ENCODE data around the gene AGBL4.

Gene AGBL4

DNA sequence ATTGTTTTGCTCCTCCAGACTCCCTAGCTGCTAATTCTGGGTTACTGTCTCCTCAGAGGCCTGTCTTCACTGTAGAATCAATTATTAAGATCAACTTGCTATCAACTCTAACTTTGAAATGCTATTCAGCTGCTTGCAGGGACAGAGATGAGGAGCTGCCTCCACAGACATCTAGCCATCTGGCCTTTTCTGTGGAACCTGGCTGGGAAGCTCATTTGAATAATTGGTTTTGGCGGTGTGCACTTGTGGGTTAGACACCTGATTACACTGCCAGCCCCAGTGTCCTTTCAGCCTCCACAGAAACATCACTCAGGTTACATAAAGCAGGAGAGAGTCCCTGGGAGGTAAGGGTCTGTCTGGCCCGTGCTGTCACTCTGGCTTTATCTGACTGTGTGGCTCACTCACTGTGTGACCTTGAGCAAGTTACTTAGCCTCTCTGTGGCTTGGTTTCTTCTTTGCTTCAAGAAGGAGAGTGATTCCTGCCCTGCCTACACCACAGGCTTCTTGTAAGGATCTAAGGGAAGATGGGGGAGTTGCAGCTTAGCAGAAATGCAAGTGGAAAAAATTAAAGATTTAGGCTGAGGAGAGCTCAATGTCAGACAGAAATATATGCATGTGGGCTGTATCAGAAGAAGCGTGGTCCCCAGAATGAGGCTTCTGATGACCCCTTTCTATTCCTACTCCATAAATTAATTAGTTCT, 1378.7 kb downstream of the AGBL4 start:
- DNase-seq (ENCODE audit: insufficient read length, low spot score): no peak

GRCh38 chr1:48644190-48644900, 1379.4 kb downstream of the AGBL4 start:
- TF ChIP-seq, protein P1, sequence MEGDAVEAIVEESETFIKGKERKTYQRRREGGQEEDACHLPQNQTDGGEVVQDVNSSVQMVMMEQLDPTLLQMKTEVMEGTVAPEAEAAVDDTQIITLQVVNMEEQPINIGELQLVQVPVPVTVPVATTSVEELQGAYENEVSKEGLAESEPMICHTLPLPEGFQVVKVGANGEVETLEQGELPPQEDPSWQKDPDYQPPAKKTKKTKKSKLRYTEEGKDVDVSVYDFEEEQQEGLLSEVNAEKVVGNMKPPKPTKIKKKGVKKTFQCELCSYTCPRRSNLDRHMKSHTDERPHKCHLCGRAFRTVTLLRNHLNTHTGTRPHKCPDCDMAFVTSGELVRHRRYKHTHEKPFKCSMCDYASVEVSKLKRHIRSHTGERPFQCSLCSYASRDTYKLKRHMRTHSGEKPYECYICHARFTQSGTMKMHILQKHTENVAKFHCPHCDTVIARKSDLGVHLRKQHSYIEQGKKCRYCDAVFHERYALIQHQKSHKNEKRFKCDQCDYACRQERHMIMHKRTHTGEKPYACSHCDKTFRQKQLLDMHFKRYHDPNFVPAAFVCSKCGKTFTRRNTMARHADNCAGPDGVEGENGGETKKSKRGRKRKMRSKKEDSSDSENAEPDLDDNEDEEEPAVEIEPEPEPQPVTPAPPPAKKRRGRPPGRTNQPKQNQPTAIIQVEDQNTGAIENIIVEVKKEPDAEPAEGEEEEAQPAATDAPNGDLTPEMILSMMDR (IDR thresholded peaks at IDR 0.05; ENCODE audit: insufficient read depth, missing control alignments): no peak
- DNase-seq (ENCODE audit: insufficient read length, low spot score): no peak
- no peak for FAIRE-seq

More for the DNA sequence above, 1378.7 kb downstream of the AGBL4 start:
- TF ChIP-seq, protein P1 (IDR thresholded peaks at IDR 0.05; ENCODE audit: insufficient read depth, missing control alignments): no peak
- no peak for FAIRE-seq

- no peak for FAIRE-seq
- DNase-seq (ENCODE audit: insufficient read length, low spot score): no peak
- TF ChIP-seq, protein P1 (IDR thresholded peaks at IDR 0.05; ENCODE audit: insufficient read depth, missing control alignments): no peak
Observed at GRCh38 chr1:48643193-48643592, 1380.6 kb downstream of the AGBL4 start.

DNA sequence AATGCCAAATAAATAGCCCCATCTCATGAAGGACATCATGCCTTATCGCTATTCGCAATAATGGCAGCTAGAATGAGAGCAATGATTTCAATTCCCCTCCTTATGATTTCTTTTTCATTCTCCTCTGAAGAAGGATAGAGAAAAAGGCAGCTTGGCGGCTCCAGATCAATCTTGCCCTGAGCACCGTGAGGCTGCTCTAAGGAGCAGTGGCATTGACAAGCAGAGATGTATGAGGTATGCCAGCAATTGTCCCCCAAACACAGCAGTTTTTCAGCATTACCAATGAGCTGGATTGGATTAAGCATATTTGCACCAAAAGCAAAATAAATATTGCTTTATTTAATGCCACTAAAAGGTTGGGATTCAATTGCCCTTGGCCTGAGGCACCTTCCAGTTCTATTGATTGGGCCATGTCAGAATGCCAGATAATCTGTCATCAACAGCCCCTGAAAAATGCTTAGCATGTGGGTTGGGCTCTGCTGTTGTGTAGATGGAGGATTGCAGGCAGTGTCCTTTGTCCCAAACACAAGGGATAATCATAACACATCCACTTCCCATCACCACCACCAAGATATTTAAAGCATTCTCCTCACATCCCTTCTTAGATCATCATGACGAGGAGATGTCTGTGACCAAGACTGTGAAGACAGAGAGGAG, 1382.8 kb downstream of the AGBL4 start:
- DNase-seq (ENCODE audit: insufficient read length, low spot score) (no peak), FAIRE-seq (no peak)
- TF ChIP-seq, protein P1 (IDR thresholded peaks at IDR 0.05; ENCODE audit: insufficient read depth, missing control alignments): no peak

GRCh38 chr1:48629867-48630266, 1393.9 kb downstream of the AGBL4 start:
- TF ChIP-seq, protein P1 (IDR thresholded peaks at IDR 0.05; ENCODE audit: insufficient read depth, missing control alignments): no peak
- FAIRE-seq (no peak), DNase-seq (ENCODE audit: insufficient read length, low spot score) (no peak)

DNA sequence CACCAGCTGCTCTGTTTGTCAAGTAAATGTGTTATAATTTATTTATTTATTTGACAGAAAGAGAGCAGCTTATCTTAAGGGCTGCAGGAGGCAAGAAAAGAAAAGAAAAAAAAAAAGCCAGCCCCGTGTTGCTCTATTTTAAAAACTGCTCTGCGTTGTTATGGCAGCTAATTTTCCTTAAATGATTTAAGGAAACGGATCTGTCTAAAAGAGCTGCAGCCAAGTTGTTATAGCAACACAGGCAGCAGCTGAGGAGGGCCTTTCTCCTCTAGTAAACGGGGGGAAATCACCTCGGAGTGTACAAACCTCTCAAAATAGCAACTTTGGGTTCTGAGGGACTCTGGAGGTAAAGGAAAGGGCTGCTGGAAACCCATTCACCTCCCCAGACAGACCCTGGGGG, 1396.3 kb downstream of the AGBL4 start:
- FAIRE-seq: no peak
- no peak for DNase-seq (ENCODE audit: insufficient read length, low spot score)
- TF ChIP-seq, protein P1 (IDR thresholded peaks at IDR 0.05; ENCODE audit: insufficient read depth, missing control alignments): no peak

Measured in D721Med (cell line).